IPS-NIHi7 (cell line): ENCODE data around the gene SBF2.
"Not testable (repeated sequence)": the region's sequence is repeated elsewhere in the genome, so short reads cannot be mapped to it uniquely, and the experiment has no call there.

Experiments used
- DNase-seq: peaks from one replicate; pipeline ENCODE4 v3.0.0; 2012; ENCODE audit warnings: mixed read lengths; ENCODE audit errors: extremely low spot score

Gene SBF2

GRCh38 chr11:10067629-10068300, 226.3 kb downstream of the SBF2 start:
- peak; percentile 16 for DNase-seq

- no peak for DNase-seq
Measured at GRCh38 chr11:10066441-10066840, 227.6 kb downstream of the SBF2 start.

GRCh38 chr11:10064828-10065227, 229.2 kb downstream of the SBF2 start:
- no peak for DNase-seq

DNA sequence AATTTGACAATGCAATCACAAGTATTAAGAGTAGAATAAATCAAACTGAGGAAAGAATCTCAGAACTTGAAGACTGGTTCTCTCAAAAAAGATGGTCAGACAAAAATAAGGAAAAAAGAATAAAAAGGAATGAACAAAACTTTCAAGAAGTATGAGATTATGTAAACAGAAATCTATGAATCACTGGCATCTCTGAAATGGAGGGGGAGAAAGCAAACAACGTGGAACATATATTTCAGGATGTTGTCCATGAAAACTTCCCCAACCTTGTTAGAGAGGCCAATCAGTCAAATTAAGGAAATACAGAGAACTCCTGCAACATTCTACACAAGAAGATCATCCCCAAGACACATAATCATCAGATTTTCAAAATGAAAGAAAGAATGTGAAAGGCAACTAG, 235.7 kb downstream of the SBF2 start:
- DNase-seq = no peak

- no peak for DNase-seq
Measured at GRCh38 chr11:10051868-10052586, 242.0 kb downstream of the SBF2 start.

DNA sequence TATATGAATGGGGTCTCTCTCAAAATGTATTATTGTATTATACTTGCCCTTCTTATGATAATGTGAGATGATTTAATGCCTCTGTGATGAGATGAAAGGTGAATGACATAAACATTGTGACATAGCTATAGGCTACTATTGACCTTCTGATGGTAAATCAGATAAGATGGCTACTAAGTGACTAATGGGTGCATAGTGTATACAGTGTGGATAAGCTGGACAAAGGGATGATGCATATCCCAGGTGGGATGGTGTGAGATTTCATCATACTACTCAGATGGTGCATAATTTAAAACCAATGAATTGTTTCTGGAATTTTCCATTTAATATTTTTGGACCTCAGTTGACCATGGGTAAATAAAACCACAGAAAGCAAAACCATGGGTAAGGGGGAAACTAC, 243.5 kb downstream of the SBF2 start:
- no peak for DNase-seq

DNA sequence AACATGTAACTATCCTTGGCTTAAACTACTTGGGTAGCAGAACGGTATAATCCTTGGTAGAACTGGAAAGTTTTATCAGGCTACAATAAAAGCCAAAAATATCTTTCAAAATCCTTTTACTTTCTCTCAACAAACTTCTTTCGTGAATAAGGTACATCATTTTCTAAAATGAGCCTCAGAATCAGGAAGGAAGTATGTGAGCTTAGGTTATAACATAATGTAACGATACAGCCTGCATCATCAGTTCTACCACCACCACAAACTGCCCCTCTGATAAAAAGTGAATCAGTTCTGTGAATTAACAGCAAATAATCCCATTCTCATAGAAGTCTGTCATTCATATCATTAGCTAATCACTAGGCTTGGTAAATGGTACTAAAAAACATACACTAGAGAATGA, 244.3 kb downstream of the SBF2 start:
- no peak for DNase-seq

DNA sequence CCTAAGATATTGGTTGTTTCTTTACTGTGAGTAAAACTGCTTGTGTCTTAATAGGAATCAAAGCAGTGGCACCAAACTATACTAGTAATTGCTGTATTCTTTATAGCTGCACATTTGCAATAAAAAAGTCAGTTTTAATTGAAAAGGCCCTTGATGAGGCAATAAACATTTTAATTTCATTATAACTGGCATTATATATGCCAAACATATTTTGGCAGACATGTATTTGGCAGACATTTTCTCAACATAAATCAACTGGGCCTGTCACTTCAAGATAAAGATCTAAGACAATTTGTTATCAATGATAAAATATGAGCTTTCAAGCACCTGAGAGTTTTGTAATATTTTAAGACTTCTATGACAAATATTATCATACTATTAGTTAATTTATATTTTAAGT, 245.7 kb downstream of the SBF2 start:
- DNase-seq = no peak

DNA sequence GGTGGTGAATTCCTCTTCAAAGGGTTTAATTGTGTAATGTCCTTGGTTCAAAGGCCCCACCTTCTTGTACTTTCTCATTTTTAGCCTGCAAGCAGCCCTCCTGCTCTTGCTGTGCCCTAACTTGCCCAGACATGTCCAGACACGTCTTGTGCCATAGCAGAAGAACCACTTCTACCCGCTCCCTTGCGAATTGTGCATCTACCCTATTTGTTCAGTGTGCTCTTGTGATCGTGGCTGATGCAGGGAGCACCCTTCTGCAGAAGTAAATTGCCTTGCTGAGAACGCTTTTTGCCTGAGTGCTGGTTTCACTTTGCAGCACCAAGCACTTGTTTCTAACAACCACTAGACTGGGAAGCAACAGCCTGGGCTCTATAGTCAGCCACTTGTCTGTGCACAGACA, 249.4 kb downstream of the SBF2 start:
- DNase-seq = no peak

DNA sequence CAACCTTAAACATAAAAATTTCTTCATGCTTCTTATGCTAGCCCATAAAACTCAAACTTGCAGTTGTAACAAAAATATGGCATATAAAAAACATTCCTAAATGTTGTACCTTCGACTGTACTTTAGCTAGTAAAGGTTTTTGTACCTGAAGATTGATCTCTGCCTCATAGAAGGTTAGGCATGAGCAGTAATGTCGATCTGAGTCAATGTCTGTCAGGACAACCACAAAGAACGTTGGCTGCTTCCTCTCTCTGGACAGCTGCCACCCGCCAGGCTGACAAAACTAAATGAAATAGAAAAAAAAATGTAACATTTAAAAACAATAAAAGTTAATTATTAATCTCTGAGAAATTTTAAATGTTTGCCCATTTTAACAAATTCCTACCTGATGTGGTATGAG, 251.3 kb downstream of the SBF2 start:
- no peak for DNase-seq

GRCh38 chr11:10041748-10042446, 252.1 kb downstream of the SBF2 start:
- no peak for DNase-seq

GRCh38 chr11:10041332-10041731, 252.7 kb downstream of the SBF2 start:
- DNase-seq = no peak

- no peak for DNase-seq
Measured at GRCh38 chr11:10038521-10039302, 255.3 kb downstream of the SBF2 start.

DNA sequence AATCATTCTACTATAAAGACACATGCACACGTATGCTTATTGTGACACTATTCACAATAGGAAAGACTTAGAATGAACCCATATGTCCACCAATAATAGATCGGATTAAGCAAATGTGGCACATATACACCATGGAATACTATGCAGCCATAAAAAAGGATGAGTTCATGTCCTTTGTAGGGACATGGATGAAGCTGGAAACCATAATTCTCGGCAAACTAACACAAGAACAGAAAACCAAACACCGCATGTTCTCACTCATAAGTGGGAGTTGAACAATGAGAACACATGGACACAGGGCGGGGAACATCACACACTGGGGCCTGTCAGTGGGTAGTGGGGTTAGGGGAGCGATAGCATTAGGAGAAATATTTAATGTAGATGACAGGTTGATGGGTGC, 258.1 kb downstream of the SBF2 start:
- not testable (repeated sequence) for DNase-seq

DNA sequence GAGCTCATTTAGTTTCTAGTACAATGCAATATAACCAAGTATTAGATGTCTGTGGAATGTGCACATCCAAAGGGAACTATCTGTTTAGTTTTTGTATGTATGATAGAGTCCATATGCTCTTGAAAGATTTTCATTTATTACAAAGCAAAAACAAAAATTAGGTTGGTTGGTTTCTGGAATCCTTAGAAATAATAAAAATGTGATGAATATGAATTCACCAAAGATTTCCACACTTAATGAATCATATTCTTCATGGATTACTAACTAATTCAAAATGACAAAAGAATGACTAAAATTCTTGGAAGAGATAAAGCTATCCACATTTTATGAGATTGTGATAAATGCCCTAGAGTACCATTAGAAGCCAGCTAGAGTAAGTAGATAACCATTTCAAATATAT, 261.1 kb downstream of the SBF2 start:
- DNase-seq = no peak

GRCh38 chr11:10030122-10030490, 263.9 kb downstream of the SBF2 start:
- no peak for DNase-seq

GRCh38 chr11:10029386-10030121, 264.5 kb downstream of the SBF2 start:
- DNase-seq = no peak

DNA sequence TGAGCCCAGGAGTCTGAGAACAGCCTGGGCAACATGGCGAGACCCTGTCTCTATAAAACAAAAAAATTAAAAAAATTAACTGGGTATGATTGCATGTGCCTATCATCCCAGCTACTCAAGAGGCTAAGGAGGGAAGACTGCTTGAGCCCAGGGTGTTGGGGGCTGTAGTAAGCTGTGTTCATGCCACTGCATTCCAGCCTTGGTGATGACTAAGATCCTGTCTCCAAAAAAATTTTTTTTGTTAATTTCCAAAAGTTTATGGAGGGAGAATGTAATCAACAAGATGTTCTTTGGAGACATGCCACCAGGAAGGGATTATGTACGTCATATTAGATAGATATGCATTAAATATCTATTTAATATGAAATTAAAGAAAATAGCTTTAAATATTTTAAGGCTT, 267.5 kb downstream of the SBF2 start:
- no peak for DNase-seq

DNA sequence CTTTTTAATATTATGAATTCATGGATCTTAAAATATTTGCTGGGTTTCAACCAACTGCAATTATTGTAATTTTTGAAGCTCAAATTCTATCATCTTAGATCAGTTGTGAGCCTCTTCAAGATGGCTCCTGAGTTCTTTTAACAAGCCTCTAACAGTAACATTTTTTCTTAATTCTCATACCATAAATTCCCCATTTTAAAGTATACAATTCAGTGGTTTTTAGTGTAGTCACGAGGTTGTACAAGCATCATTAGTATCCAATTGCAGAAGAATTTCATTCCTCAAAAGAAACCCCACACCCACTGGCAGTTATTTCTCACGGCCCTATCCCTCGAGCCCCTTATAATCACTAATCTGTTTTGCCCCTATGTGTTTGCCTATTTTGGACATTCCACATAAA, 270.8 kb downstream of the SBF2 start:
- no peak for DNase-seq

GRCh38 chr11:10022764-10023163, 271.3 kb downstream of the SBF2 start:
- DNase-seq = no peak

DNA sequence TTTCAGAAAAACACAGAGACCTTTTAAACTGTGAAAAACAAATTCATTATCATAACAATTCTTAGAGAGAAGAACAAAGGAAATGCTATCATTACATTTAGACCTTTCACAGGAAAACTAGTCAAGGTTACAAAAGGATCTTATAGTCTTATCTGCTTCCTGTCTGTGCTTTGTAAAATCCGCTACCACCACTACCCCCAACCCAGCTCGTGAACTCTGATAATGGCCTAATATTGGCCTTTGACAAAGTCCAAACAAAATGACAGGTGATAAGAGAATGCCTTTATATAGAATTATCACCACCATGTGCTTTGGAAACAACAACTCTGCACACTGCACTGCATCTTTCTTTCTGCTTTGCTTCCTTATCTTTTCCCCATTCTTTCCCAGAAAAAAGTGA, 272.5 kb downstream of the SBF2 start:
- no peak for DNase-seq
